ENCODE results near the gene RMC1.

DNA sequence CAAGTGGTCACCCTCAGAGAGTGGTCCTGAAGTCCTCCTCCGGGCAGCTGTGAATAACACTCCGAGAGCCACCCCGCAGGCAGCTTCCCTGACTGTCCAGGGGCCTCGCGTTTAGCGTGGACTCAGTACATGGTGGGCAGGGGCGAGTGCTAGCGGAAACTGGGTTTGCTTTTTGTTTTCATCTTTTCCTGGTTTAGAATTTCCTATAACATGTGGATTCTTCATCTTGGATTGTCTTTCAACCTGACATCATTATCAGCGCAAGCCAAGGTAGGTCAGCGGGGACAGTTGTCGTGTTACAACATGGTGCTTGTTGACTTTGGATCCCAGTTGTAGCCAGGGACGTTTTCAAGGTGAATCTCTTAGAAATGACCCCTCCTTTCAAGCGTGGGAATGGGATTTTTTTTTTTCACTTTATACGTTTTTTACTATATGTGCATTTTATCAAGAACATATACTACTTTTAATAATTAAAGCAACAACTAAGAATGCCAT, 20.9 kb downstream of the RMC1 start:
- TF ChIP-seq POLR2A (IDR thresholded peaks at IDR 0.05; ENCODE audit: borderline replicate concordance, extremely low read depth, insufficient read depth, insufficient read length) = no peak
- TF ChIP-seq, protein P1, sequence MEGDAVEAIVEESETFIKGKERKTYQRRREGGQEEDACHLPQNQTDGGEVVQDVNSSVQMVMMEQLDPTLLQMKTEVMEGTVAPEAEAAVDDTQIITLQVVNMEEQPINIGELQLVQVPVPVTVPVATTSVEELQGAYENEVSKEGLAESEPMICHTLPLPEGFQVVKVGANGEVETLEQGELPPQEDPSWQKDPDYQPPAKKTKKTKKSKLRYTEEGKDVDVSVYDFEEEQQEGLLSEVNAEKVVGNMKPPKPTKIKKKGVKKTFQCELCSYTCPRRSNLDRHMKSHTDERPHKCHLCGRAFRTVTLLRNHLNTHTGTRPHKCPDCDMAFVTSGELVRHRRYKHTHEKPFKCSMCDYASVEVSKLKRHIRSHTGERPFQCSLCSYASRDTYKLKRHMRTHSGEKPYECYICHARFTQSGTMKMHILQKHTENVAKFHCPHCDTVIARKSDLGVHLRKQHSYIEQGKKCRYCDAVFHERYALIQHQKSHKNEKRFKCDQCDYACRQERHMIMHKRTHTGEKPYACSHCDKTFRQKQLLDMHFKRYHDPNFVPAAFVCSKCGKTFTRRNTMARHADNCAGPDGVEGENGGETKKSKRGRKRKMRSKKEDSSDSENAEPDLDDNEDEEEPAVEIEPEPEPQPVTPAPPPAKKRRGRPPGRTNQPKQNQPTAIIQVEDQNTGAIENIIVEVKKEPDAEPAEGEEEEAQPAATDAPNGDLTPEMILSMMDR (IDR thresholded peaks at IDR 0.05 in 2 of 3, conservative IDR thresholded peaks at IDR 0.05 in 1 of 3; ENCODE audit: borderline replicate concordance in 1 of 3, insufficient read depth in 1 of 3, low read depth in 2 of 3, low read length in 2 of 3) = no peak
- no peak for TF ChIP-seq EZH2 (IDR thresholded peaks at IDR 0.05)
- TF ChIP-seq SP1 (IDR thresholded peaks at IDR 0.05; ENCODE audit: low read depth) = no peak

All from HCT116 (cell line).